ENCODE measurements around the gene CNKSR1.

The CNKSR1 gene

DNA sequence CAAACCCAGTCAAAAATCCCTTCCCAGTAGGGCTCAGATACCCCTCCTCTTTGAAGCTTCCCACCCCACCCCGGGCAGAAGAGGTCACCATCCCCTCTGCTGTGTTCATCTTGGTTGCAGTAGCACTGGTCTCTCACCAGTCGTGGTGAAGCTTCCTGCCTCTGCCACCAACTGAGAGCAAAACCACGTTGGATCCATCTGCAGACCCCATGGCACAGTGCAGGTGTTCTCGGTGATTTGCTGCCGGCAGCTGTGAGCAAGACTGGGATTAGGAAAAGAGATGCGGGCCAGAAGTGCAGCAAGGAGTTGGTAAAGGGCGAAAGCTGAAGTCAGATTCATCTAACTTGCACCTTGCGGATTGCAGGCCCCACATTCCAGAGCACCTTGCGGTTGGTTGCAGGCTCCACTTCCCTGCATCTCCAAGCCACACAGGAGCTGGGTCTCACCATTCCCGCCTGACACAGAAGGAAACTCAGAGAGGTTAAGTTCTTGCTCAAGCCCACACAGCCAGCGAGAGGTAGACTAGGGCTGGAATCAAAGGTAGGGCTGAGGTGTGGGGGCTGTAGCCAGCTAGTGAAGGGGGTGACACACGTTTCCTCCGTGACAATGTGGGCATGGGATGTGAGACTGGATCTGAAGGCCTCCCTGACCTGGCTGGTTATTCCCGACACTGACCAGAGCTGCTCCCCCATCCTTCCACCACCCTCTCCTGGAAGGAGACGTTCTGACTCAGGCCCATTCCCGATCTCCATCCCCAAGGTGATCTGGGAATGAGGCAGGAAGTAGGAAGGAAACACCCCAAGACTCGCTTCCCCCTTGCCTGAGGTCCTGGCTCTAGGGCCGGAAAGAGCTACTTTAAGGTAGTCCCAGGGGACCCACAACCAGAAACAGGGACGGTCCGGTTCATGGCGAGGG is 21.7 kb upstream of the CNKSR1 start:
- TF ChIP-seq, protein P1, sequence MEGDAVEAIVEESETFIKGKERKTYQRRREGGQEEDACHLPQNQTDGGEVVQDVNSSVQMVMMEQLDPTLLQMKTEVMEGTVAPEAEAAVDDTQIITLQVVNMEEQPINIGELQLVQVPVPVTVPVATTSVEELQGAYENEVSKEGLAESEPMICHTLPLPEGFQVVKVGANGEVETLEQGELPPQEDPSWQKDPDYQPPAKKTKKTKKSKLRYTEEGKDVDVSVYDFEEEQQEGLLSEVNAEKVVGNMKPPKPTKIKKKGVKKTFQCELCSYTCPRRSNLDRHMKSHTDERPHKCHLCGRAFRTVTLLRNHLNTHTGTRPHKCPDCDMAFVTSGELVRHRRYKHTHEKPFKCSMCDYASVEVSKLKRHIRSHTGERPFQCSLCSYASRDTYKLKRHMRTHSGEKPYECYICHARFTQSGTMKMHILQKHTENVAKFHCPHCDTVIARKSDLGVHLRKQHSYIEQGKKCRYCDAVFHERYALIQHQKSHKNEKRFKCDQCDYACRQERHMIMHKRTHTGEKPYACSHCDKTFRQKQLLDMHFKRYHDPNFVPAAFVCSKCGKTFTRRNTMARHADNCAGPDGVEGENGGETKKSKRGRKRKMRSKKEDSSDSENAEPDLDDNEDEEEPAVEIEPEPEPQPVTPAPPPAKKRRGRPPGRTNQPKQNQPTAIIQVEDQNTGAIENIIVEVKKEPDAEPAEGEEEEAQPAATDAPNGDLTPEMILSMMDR (IDR thresholded peaks at IDR 0.05): no peak
- no peak overlapping the region for H3K27ac ChIP-seq

DNA sequence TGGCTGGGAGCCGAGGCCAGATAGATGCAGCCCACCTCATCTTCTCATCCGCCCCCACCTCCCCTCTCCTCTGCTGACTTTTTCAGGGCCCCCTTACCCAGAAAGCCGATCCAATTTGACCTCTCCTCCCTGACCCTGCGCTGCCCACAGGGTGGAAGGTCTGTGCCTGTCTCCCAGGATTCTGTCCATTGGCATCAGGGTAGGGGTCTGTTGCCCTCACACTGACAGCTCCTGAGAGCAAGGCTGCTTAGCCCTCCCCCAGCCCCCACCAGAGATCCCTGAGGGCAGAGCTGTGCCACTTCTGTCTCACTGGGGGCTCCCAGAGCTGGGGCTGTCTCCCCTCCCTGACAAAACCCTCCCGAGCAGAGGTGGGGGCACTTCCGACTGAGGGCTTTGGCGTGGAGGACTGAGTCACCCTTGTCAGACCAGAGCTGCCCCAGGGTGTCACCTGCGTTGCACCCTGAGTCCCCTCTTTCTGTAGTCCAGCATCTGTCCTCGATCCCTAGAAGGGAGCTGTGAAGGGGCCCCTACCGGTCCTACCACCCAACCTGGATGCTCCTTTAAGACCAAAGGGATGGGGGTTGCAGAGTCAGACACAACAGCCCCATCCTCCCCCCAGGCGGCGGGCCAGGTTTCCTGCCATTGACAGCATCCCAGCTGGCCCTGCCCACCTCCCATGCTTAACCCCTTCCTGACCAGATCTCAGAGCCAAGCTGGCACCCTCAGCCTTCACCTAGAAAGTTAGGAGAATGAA is 20.8 kb upstream of the CNKSR1 start:
- H3K27ac ChIP-seq: no peak overlapping the region
- TF ChIP-seq, protein P1 (IDR thresholded peaks at IDR 0.05): no peak
- no peak for TF ChIP-seq ZFX (IDR thresholded peaks at IDR 0.05; ENCODE audit: borderline replicate concordance)

DNA sequence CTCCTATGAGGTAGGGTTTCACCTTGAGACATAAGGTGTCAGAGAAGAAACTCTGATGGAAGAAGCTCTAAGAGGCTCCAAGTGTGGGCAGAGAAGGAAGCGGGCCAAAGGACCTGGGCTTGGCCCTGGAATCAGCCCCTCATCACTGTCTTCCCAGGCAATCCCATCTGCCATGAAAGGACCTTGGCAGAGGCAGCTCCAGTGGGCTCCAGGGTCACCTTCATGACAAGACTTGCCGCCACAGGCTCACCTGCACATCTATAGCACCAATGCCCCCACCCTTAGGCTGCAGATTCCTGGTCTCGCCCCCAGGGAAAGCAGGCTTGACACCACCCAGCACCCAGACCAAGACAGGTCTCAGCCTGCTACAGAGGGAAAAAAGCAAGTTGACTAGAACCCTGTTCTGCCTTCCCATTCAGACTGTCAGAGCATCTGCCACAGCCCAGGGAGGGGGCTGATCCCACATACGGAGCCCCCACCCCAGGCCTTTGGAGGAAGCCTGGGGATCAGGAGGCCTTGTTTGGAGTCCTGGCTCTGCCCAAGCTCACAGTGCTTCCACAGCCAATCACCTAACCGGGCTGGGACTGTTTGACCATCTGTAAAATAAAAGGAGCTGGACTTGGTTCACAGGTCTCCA is 18.9 kb upstream of the CNKSR1 start:
- H3K27ac ChIP-seq: no peak overlapping the region
- no peak for TF ChIP-seq ZFX (IDR thresholded peaks at IDR 0.05; ENCODE audit: borderline replicate concordance)
- TF ChIP-seq, protein P1 (IDR thresholded peaks at IDR 0.05): no peak

DNA sequence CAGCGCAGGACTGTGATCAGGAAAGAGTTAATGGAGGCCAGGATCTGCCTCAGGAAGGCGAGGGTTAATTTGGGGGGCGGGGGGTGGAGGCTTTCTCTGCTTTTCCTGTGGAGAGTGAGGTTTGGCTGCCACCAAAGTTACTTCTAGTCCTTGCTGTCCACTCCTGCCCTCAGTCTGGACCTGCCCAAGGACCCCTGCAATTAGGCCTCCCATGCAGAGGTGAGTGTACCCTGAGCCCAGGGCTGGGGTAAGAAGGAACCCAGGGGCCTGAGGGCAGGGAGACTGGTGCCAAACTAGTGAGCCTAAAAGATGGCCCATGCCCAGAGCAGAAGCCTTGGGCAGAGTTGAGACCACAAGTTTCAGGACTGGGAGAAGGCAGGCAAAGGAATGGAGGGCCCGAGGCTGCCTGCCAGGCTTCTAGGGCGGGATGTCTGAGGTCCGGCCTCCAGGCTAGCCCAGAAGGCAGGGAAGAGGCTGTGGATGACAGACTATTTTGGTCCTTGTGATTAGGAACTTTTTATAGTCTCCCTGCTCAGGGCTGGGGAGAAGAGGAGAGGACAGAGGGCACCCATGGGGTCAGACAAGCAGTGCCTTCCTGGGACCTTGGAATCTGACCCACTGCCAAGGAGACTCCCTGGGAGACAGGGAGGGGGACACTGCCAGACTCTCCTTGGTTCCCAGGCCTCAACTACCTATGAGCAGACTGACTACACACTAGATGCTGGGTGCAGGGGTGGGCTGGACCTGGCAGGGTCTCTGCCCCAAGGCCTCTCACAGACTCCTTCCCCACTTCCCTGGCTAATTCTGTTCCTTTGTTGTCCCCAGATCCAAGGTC is 18.2 kb upstream of the CNKSR1 start, which contains the start of gene FAM110D:
TSS of gene FAM110D (plus strand) at position 172 of the 835 bp plus-strand sequence. CDS start 2,213 bp downstream, outside the sequence.
- no peak within 1 kb of the TSS for H3K27ac ChIP-seq

DNA sequence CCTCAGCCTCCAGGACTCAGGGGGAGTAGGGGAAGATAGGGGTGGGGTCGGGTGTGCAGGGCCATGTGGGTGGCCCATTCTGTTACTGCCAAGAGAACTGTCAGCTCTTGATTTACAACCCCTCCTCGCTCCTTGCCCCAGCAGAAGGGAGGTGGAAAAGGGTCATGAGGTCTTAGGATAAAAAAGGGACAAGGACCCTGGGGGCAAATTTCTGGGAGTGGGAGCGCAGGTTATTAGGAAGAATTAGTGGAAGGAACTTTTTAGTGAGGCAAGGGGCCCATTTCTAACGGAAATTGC is 17.6 kb upstream of the CNKSR1 start:
- TF ChIP-seq, protein P1 (IDR thresholded peaks at IDR 0.05): no peak
- H3K27ac ChIP-seq: no peak overlapping the region

More for the DNA sequence above, 18.2 kb upstream of the CNKSR1 start, which contains the start of gene FAM110D:
- TF ChIP-seq ZFX (IDR thresholded peaks at IDR 0.05; ENCODE audit: borderline replicate concordance): no peak
- TF ChIP-seq, protein P1 (IDR thresholded peaks at IDR 0.05): no peak

DNA sequence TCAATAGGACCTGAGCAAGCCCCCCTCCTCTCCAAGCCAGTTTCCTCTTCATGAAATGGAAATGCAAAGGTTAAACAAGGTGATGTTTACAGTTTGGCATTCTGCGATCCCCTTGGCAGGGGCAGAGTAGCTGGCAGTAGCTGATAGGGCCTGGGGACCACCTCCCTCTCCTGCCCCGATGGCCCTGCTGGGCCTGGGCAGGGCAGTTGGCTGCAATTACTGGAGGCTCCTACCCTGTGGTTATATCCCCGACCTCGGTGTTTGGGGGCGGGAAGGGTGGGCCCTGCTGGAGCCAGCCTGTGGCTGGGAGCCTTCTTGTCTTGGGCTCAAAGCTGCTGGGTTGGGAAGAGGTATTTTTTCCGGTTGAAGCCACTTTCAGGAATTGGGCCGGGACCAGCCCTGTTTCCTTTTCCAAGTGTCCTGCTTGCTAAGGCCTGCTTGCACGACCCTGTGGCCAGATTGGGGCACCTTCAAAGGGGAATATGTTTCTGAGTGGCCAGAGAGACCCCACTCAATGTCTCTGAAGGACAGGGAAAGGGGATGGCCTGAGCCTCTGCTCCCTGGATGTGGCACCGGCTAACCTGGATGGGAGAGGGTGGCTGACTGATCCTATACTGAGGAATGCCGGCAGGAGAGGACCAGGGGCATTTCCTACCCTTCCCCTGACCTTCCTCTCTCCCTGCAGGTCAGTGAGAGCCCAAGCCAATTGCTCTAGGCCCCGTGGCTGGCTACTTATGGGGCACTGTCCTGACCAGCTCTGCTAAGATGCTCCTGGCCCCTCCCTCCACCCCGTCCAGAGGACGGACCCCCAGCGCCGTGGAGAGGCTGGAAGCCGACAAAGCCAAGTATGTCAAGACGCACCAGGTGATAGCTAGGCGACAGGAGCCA is 16.5 kb upstream of the CNKSR1 start:
- no peak for TF ChIP-seq ZFX (IDR thresholded peaks at IDR 0.05; ENCODE audit: borderline replicate concordance)
- TF ChIP-seq, protein P1 (IDR thresholded peaks at IDR 0.05): no peak
- H3K27ac ChIP-seq: no peak overlapping the region

All from 22Rv1 (cell line).